Gastroesophageal sphincter (tissue), 3 donors: Measurements from ENCODE around the gene NIT2.

Experiments used
- CTCF ChIP-seq, 4 experiments: fragments of 200-600 bp in 2 of 4; fragments of 450-650 bp in 2 of 4; sonication (generic) in 1 of 4; IDR thresholded peaks; one replicate each; pipeline ENCODE4 v1.5.1; 2017 to 2019; ENCODE audit warnings: antibody characterized with exemption in 4 of 4, mild to moderate bottlenecking in 2 of 4, moderate library complexity in 2 of 4
- POLR2A ChIP-seq, 2 donors: fragments of 450-650 bp; IDR thresholded peaks; one replicate each; pipeline ENCODE4 v1.6.1; 2017; ENCODE audit warnings: antibody characterized with exemption in 2 of 2, mild to moderate bottlenecking in 2 of 2, moderate library complexity in 1 of 2

- TF ChIP-seq CTCF (IDR thresholded peaks at IDR 0.05) (no peak), POLR2A (IDR thresholded peaks at IDR 0.05) (no peak)
These were observed 10.5 kb upstream of the NIT2 start for GRCh38 chr3:100324044-100324443.
